ENCODE results near the gene KRTAP10-10.

Gene KRTAP10-10

DNA sequence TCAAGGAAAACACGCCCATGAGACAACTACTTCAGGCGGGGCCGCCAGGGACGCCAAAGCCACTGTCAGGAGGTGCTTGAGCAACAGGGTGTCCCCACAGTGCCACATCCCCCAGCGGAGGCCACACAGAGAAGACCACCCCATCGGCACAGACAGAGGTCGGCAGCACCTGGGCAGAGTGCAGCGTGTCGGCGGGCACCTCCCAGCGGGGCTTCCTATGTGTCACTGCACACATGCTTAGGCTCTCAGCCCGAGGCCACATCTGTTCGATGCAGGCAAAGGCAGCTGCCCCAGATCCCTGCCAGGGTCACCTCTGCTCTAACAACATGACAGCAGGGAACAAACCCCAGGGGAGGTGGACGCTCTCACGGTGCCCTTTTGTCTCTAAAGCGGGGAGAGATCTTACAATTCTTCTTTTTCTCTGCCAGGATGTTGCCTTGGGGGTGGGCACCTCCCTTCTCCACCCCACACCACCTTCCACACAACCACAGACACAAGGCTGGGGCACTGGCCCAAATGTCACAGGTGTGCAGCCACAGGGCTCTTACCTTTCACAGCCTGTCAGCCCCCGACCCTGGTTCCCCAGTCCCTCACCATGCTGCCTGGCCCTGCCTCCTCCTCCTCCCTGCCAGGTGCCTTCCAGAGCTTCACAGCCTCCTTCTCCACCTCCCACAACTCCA is 21.1 kb upstream of the KRTAP10-10 start:
- H3K27me3 ChIP-seq (ENCODE audit: insufficient read depth, low read length, poor library complexity), result no peaks in the 10 kb centered on the region
- TF ChIP-seq, protein P1, sequence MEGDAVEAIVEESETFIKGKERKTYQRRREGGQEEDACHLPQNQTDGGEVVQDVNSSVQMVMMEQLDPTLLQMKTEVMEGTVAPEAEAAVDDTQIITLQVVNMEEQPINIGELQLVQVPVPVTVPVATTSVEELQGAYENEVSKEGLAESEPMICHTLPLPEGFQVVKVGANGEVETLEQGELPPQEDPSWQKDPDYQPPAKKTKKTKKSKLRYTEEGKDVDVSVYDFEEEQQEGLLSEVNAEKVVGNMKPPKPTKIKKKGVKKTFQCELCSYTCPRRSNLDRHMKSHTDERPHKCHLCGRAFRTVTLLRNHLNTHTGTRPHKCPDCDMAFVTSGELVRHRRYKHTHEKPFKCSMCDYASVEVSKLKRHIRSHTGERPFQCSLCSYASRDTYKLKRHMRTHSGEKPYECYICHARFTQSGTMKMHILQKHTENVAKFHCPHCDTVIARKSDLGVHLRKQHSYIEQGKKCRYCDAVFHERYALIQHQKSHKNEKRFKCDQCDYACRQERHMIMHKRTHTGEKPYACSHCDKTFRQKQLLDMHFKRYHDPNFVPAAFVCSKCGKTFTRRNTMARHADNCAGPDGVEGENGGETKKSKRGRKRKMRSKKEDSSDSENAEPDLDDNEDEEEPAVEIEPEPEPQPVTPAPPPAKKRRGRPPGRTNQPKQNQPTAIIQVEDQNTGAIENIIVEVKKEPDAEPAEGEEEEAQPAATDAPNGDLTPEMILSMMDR (IDR thresholded peaks at IDR 0.05; ENCODE audit: borderline replicate concordance, extremely low read depth, low read length, poor library complexity, severe bottlenecking), result no peak
- no peak for TF ChIP-seq EZH2 (IDR thresholded peaks at IDR 0.05; ENCODE audit: borderline replicate concordance, low read depth, low read length, severe bottlenecking)
- H3K9ac ChIP-seq (ENCODE audit: low read depth, low read length), result no peak overlapping the region
- no peak overlapping the region for H3K4me2 ChIP-seq (ENCODE audit: insufficient read depth, low read length)
- no peak for ATAC-seq (ENCODE audit: insufficient read depth, low read depth)
- H4K20me1 ChIP-seq (ENCODE audit: insufficient read depth, low read length), result no peaks in the 10 kb centered on the region
- no peaks in the 10 kb centered on the region for H3K36me3 ChIP-seq (ENCODE audit: insufficient read depth, low read length)
- H2AFZ ChIP-seq (ENCODE audit: low read depth, low read length), result no peak overlapping the region
- no peak overlapping the region for H3K4me3 ChIP-seq (ENCODE audit: low read depth in 1 of 2, low read length in 2 of 2)
- no peak for DNase-seq
- H3K9me3 ChIP-seq (ENCODE audit: insufficient read depth, low read length, severe bottlenecking), result peaks cover 24% of the 10 kb centered on the region
- no peaks in the 10 kb centered on the region for H3K4me1 ChIP-seq (ENCODE audit: insufficient read depth, low read length)
- H3K27ac ChIP-seq (ENCODE audit: low read length), result no peak overlapping the region
- H3K79me2 ChIP-seq (ENCODE audit: insufficient read depth, low read length), result no peaks in the 10 kb centered on the region

DNA sequence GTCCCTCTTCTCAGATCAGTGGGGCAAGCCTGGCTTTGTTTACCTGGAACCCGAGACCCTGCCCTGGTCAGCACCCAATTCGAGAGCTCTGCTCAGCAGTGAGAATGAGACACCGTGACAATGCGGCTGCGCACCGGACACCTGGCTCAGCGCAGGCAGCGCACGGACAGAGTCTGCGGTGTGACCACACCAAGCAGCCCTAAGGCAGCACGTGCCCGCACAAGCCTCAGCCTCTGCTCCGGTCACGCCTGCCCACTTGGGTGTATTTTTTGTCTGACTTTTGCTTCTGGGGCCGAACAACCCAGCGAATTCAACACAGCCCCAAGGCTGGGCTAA is 20.6 kb upstream of the KRTAP10-10 start:
- ATAC-seq (ENCODE audit: insufficient read depth, low read depth), result no peak
- no peak overlapping the region for H3K27ac ChIP-seq (ENCODE audit: low read length)
- H3K4me2 ChIP-seq (ENCODE audit: insufficient read depth, low read length), result no peak overlapping the region
- H3K4me3 ChIP-seq (ENCODE audit: low read depth in 1 of 2, low read length in 2 of 2), result no peak overlapping the region
- H3K9me3 ChIP-seq (ENCODE audit: insufficient read depth, low read length, severe bottlenecking), result peaks cover 19% of the 10 kb centered on the region
- no peaks in the 10 kb centered on the region for H3K27me3 ChIP-seq (ENCODE audit: insufficient read depth, low read length, poor library complexity)
- no peak overlapping the region for H3K9ac ChIP-seq (ENCODE audit: low read depth, low read length)
- DNase-seq, result no peak
- TF ChIP-seq EZH2 (IDR thresholded peaks at IDR 0.05; ENCODE audit: borderline replicate concordance, low read depth, low read length, severe bottlenecking), result no peak
- TF ChIP-seq, protein P1 (IDR thresholded peaks at IDR 0.05; ENCODE audit: borderline replicate concordance, extremely low read depth, low read length, poor library complexity, severe bottlenecking), result no peak
- no peaks in the 10 kb centered on the region for H4K20me1 ChIP-seq (ENCODE audit: insufficient read depth, low read length)
- H3K36me3 ChIP-seq (ENCODE audit: insufficient read depth, low read length), result no peaks in the 10 kb centered on the region
- no peaks in the 10 kb centered on the region for H3K79me2 ChIP-seq (ENCODE audit: insufficient read depth, low read length)
- no peak overlapping the region for H2AFZ ChIP-seq (ENCODE audit: low read depth, low read length)
- H3K4me1 ChIP-seq (ENCODE audit: insufficient read depth, low read length), result no peaks in the 10 kb centered on the region

DNA sequence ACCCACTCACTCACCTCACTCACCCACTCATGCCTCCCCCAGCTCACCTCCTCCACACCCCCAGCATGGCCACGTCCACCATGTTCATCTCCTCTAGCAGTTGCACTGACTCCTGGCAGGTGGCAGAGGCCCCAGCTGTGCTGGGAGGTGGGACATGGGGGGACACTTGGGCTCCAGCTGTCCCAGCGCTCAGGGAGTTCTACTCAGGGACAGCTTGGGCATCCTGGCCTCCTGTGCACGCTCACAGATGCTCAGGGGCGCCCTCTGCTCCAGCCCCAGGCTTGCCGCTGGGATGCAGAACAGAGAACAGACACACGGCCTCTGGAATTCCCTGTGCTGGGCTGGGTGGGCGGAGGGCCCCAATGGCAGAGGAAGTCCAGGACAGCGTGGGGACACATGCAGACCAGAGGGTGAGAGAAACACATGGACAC is 20.1 kb upstream of the KRTAP10-10 start:
- Histone ChIP-seq H3K79me2 (ENCODE audit: insufficient read depth, low read length) (no peaks in the 10 kb centered on the region), H3K36me3 (ENCODE audit: insufficient read depth, low read length) (no peaks in the 10 kb centered on the region), H2AFZ (ENCODE audit: low read depth, low read length) (no peak overlapping the region), H3K9ac (ENCODE audit: low read depth, low read length) (no peak overlapping the region), H3K27ac (ENCODE audit: low read length) (no peak overlapping the region), H3K4me2 (ENCODE audit: insufficient read depth, low read length) (no peak overlapping the region), H4K20me1 (ENCODE audit: insufficient read depth, low read length) (no peaks in the 10 kb centered on the region), H3K9me3 (ENCODE audit: insufficient read depth, low read length, severe bottlenecking) (peaks cover 15% of the 10 kb centered on the region), H3K4me3 (ENCODE audit: low read depth in 1 of 2, low read length in 2 of 2) (no peak overlapping the region), H3K4me1 (ENCODE audit: insufficient read depth, low read length) (no peaks in the 10 kb centered on the region), H3K27me3 (ENCODE audit: insufficient read depth, low read length, poor library complexity) (no peaks in the 10 kb centered on the region)
- DNase-seq (no peak), ATAC-seq (ENCODE audit: insufficient read depth, low read depth) (no peak)
- TF ChIP-seq, protein P1 (IDR thresholded peaks at IDR 0.05; ENCODE audit: borderline replicate concordance, extremely low read depth, low read length, poor library complexity, severe bottlenecking), result no peak
- TF ChIP-seq EZH2 (IDR thresholded peaks at IDR 0.05; ENCODE audit: borderline replicate concordance, low read depth, low read length, severe bottlenecking), result no peak

Data from DND-41 (cell line).